ENCODE measurements around the gene ZFAND3.

The ZFAND3 gene

GRCh38 chr6:38159596-38159995 lies 340.1 kb downstream of the ZFAND3 start:
- DNase-seq = no peak

GRCh38 chr6:38160831-38161230 lies 341.3 kb downstream of the ZFAND3 start:
- no peak for DNase-seq

GRCh38 chr6:38161331-38161730 lies 341.8 kb downstream of the ZFAND3 start:
- DNase-seq = no peak

GRCh38 chr6:38161754-38162492 lies 342.4 kb downstream of the ZFAND3 start:
- DNase-seq = no peak

- no peak for DNase-seq
Measured at GRCh38 chr6:38162493-38163185, 343.1 kb downstream of the ZFAND3 start.

- no peak for DNase-seq
Measured at GRCh38 chr6:38163186-38164130, 343.9 kb downstream of the ZFAND3 start.

GRCh38 chr6:38164131-38164481 lies 344.6 kb downstream of the ZFAND3 start:
- no peak for DNase-seq

- no peak for DNase-seq
Measured at GRCh38 chr6:38164671-38165108, 345.2 kb downstream of the ZFAND3 start.

- DNase-seq = no peak
Measured at GRCh38 chr6:38166411-38167240, 347.1 kb downstream of the ZFAND3 start.

GRCh38 chr6:38167598-38167997 lies 348.1 kb downstream of the ZFAND3 start:
- no peak for DNase-seq

GRCh38 chr6:38168126-38168525 lies 348.6 kb downstream of the ZFAND3 start:
- no peak for DNase-seq

GRCh38 chr6:38168699-38169098 lies 349.2 kb downstream of the ZFAND3 start:
- no peak for DNase-seq

GRCh38 chr6:38169221-38169976 lies 349.9 kb downstream of the ZFAND3 start:
- DNase-seq = no peak

GRCh38 chr6:38169977-38170526 lies 350.5 kb downstream of the ZFAND3 start:
- no peak for DNase-seq

- no peak for DNase-seq
Measured at GRCh38 chr6:38170666-38171355, 351.3 kb downstream of the ZFAND3 start.

GRCh38 chr6:38171997-38172738 lies 352.6 kb downstream of the ZFAND3 start:
- no peak for DNase-seq

GRCh38 chr6:38172739-38173410 lies 353.3 kb downstream of the ZFAND3 start:
- no peak for DNase-seq

GRCh38 chr6:38173909-38174308 lies 354.4 kb downstream of the ZFAND3 start:
- no peak for DNase-seq

GRCh38 chr6:38174315-38174714 lies 354.8 kb downstream of the ZFAND3 start:
- no peak for DNase-seq
